Measurements from ENCODE around the gene ASPHD2.

ASPHD2 gene

GRCh38 chr22:26479043-26479791 lies 50.2 kb downstream of the ASPHD2 start:
- no peak for DNase-seq

- DNase-seq, result no peak
Observed at GRCh38 chr22:26479792-26480610, 50.9 kb downstream of the ASPHD2 start.

GRCh38 chr22:26480611-26480932 lies 51.5 kb downstream of the ASPHD2 start:
- DNase-seq, result no peak

- no peak for DNase-seq
Observed at GRCh38 chr22:26481112-26481693, 52.1 kb downstream of the ASPHD2 start.

DNA sequence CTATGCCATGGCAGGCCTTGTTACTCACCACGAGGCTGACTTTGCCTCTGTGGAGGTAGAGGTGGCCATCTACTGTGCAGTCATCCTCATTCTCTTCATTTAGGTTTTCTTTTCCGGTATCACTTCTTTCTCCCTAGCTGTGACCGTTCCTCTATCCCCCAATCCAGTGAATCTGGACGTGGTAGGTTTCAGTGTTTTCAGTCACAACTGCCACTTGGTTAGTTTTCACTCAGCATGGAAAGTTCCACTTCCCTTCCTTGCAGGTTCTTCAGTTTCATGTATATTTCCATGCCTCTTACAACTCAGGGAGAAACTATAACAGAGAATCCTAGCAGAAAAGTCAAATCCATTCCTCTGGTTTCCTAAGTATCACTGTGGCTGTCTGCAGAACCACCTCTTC lies 52.6 kb downstream of the ASPHD2 start:
- no peak for DNase-seq

DNA sequence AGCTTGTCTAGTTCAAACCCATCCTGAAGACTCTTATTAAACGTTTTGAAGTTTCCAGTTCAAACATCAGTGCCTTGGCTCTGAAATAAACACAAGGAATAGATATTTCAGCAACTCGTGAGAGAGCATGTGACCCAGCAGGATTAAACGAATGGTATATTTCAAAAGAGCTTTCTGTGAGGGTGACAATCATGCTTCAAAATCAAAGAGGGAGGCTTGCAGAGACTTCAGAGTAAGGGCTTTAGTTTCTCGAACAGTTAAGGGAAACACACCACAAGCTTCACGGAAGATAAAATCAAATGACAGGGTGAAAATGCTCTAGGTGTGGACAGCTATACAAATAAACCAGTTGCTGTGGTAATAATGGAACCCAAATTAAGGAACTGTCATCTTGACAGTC lies 53.1 kb downstream of the ASPHD2 start:
- no peak for DNase-seq

GRCh38 chr22:26483043-26483438 lies 54.0 kb downstream of the ASPHD2 start:
- no peak for DNase-seq

DNA sequence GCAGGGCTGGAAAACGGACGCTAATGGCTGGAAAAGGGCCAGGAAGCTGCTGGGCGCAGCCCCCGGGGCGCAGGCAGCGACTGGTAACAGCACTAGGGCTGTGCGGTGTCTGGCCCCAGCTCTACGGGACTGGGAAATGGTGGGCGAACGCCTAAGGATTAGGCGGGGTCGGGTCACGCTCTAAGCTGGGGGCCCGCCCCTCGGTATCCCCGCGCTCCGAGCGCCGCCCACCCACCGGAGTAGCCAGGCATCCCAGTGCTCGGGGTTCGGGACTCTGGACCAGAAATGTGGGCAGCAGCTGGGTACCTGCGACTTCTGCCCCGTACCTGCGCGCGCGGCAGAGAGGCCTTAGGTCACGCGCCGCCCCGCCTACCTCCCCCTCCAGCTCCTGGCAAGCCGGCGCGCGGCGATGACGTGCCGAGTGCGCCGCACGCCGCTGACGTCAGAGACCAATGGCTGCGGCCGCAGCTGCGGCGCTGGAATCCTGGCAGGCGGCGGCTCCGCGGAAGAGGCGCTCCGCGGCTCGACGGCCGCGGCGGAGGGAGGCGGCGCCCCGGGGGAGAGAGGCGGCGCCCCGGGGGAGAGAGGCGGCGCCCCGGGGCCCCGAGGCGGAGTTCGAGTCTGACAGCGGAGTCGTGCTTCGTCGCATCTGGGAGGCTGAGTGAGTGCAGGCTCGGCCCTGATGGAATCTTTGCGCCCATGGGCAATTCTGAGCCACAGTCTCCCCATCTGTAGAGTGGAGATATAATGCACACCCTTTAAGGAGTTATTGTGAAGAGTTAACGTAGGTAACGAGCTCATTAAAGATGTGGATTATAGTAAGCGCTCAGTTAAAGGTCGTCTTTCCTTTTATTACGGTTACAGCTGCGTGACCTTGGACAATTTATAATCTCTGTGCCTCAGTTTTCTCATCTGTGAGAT lies 54.6 kb downstream of the ASPHD2 start, which contains the start of the genes HPS4 and SRRD:
TSS of gene HPS4 (minus strand) at position 345 of the 921 bp plus-strand sequence. CDS start 2,021 bp downstream, outside the sequence.
TSS of gene SRRD (plus strand) at position 439 of the 921 bp plus-strand sequence. CDS start at position 453, 14 bp downstream.
- peak; percentile 88 for DNase-seq

DNA sequence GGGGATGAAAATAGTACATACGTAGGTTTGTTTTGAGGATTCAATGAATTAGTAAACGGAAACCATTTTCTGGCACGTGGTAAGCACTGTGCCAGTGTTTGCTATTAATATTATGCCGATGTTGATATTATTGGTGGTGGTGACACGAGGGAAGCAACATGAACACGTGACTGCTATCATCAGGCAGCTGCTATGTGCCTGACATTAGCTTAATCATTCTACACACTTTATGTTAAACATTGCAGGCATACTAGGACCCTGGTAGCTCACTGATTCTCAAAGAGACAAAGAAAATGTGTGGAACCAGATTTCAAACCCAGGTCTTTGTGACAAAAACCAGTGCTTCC lies 55.3 kb downstream of the ASPHD2 start:
- no peak for DNase-seq

GRCh38 chr22:26485013-26485412 lies 56.0 kb downstream of the ASPHD2 start:
- DNase-seq, result no peak

DNA sequence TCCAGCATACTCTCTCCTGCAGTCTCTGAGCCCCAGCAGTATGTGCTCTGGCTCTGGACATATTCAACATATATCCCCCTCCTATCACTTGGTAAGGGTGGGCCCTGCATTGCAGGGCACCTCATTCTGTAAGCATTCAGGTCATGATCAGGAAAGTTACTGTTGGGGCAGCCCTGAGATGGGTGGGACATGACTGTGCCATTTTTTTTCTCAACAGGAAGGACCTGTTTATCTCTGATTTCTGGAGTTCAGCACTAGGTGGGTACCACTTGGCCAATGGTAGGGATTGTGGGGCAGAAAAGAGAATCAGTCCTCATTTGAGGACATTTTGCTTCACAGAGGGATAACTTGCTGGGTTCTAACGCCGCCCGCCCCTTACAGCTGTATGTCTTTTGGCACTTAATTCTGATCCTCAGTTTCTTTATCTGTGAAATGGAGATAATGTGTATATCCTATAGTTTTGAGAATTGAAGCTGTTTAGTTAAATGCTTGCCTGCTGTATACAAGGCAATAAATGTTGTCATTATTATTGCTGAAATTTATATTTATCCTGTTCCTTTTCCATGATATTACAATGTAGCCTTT lies 56.8 kb downstream of the ASPHD2 start:
- no peak for DNase-seq

GRCh38 chr22:26486394-26486793 lies 57.3 kb downstream of the ASPHD2 start:
- DNase-seq, result no peak

DNA sequence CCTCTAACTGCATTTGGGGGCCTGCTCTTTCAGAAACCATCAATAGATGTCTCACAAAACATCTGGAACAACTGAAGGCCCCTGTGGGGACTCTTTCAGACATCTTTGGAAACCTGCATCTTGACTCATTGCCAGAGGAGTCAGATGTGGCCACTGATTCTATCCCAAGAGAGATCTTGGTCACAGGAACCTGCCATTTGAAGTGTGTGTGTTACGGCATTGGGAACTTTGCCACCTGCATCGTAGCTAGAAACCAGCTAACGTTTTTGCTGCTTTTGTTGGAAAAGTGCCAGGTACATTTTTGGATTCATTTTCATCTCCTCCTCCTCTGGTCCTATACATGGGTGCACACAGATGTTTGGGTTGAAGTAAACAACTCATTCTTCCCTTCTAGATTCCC lies 58.9 kb downstream of the ASPHD2 start:
- no peak for DNase-seq

- DNase-seq, result no peak
Observed at GRCh38 chr22:26489447-26490036, 60.5 kb downstream of the ASPHD2 start.

DNA sequence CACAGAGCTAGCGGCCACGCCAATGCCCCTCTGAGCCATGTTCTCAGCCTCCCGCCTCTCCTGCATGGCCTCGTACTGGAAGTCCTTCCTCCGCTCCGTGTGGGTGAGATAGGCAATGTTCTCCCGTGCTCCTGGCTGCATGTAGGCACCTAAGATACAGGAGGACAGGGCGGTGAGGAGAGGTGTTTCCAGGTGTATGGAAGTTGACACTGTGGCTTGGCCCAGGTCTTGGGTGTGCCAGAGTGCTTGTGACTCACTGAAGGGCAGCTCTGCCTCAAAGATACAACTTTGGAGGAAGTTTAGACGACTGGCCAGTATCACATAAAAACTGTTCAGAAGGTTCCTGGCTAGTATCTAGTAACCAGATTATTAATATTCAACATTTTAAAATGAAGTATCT lies 63.2 kb downstream of the ASPHD2 start:
- no peak for DNase-seq

DNA sequence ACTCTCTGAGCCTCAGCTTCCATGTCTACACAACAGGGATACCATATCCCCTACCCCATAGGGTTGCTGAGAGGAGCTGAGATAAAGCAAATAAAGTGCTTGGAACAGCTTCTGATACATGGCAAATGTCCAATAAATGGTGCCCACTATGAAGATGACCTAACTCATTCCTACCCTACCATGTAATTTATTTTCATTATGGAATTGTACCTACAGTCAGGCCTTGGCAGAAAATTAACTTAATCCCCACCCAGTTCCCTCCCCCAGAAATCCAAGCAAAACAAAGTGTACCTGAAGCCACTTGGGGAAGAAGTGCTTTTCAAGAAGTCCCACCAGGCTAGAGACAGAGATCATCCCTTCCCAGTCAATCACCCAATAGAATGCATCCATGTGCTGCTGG lies 65.4 kb downstream of the ASPHD2 start:
- no peak for DNase-seq

Measured in activated T-cell treated with anti-CD3 and anti-CD28 coated beads for 4 hours (primary cell).